Left lung (tissue), 10 donors: ENCODE measurements around the gene PTPRN2. TPM values are rescaled to one million over a fixed set of nuclear protein-coding genes. Genes with fewer than 3 reads are reported as not detected.

Experiments
- ATAC-seq: fragments of 200-7000 bp; cut with Tn5 transposase; one replicate; pipeline ENCODE4 v1.9.1; 2020; ENCODE audit warnings: moderate library complexity
- DNase-seq, 4 donors: peaks; one replicate each; pipeline ENCODE4 v3.0.0-alpha.2; 2013 to 2020
- H3K27ac ChIP-seq, 2 donors: fragments of 200-600 bp; sonication (generic) in 1 of 2; one replicate each; pipeline versions ENCODE4 v1.5.0 to v1.8.0; 2020 to 2021
- H3K27me3 ChIP-seq, 2 donors: fragments of 200-600 bp; sonication (generic) in 1 of 2; one replicate each; pipeline versions ENCODE4 v1.5.0 to v1.8.0; 2020 to 2021
- H3K36me3 ChIP-seq, 2 donors: fragments of 200-600 bp; sonication (generic) in 1 of 2; one replicate each; pipeline versions ENCODE4 v1.5.0 to v1.8.0; 2020 to 2021
- H3K4me1 ChIP-seq, 2 donors: fragments of 200-600 bp; one replicate each; pipeline ENCODE4 v1.8.0; 2021
- H3K4me3 ChIP-seq, 2 donors: fragments of 200-600 bp; sonication (generic) in 1 of 2; one replicate each; pipeline versions ENCODE4 v1.5.0 to v1.8.0; 2020 to 2021; ENCODE audit warnings: mild to moderate bottlenecking in 1 of 2
- H3K9me3 ChIP-seq, 2 donors: fragments of 200-600 bp; sonication (generic) in 1 of 2; one replicate each; pipeline versions ENCODE4 v1.5.0 to v1.8.0; 2020 to 2021
- CTCF ChIP-seq, 2 donors: fragments of 200-600 bp; sonication (generic) in 1 of 2; IDR thresholded peaks; one replicate each; pipeline versions ENCODE4 v1.5.0 to v1.8.0; 2021; ENCODE audit warnings: antibody characterized with exemption in 2 of 2
- intact Hi-C, 2 donors: fragments of 100-400 bp; cut with DNase I; formaldehyde crosslinking; loops; one replicate each; pipeline versions ENCODE4 v1.11.2 to v1.14.2; 2022
- polyA plus RNA-seq, 6 donors: library from polyadenylated mRNA; unstranded; fragments of 120-200 nt; gene quantifications; one replicate each; pipeline ENCODE4 v1.2.1, GENCODE V29; 2013; ENCODE audit not compliant: insufficient read length in 6 of 6
- total RNA-seq, 2 donors: library from RNA; stranded (reverse); fragmentation: NEBNext Ultra II Directional; extraction: Animal tissue kit (Norgen Biotek cat#: 25700); gene quantifications; one replicate each; pipeline ENCODE4 v1.2.1, GENCODE V29; 2021
- donor health status: DM: no; HTN: yes; CAD: no.
- donor health status: DM: no; HTN: no; CAD: no.

Gene PTPRN2
- total and polyA plus RNA-seq, 8 donors: 4.0 to 7.8 (median 6.8) TPM

GRCh38 chr7:158063850-158064610, 523.6 kb downstream of the PTPRN2 start:
- no peak overlapping the region for H3K4me3 ChIP-seq
- DNase-seq (peak in 1 of 4 donors; percentile 51), ATAC-seq (no peak)
- no peaks in the 10 kb centered on the region for H3K36me3 ChIP-seq
- no peaks in the 10 kb centered on the region for H3K27me3 ChIP-seq
- peaks cover 0 to 24% of the 10 kb centered on the region in 2 donors for H3K9me3 ChIP-seq
- intact Hi-C loops: no loop called here
- no peak for TF ChIP-seq CTCF (IDR thresholded peaks at IDR 0.05)
- H3K4me1 ChIP-seq: no peaks in the 10 kb centered on the region
- no peak overlapping the region for H3K27ac ChIP-seq

- Histone ChIP-seq H3K9me3 (peaks cover 0 to 28% of the 10 kb centered on the region in 2 donors), H3K27me3 (no peaks in the 10 kb centered on the region), H3K27ac (no peak overlapping the region), H3K4me3 (no peak overlapping the region), H3K4me1 (no peaks in the 10 kb centered on the region), H3K36me3 (no peaks in the 10 kb centered on the region)
- ATAC-seq: no peak
- intact Hi-C loops: no loop called here
- no peak for TF ChIP-seq CTCF (IDR thresholded peaks at IDR 0.05)
- DNase-seq: peak in 1 of 4 donors; percentile 62
Observed at GRCh38 chr7:158062661-158063060, 525.0 kb downstream of the PTPRN2 start.

GRCh38 chr7:158061884-158062656, 525.6 kb downstream of the PTPRN2 start:
- H3K9me3 ChIP-seq: peaks cover 0 to 31% of the 10 kb centered on the region in 2 donors
- no peaks in the 10 kb centered on the region for H3K27me3 ChIP-seq
- peak in 1 of 4 donors; percentile 62 for DNase-seq
- ATAC-seq: no peak
- no peaks in the 10 kb centered on the region for H3K36me3 ChIP-seq
- intact Hi-C loops: no loop called here
- H3K4me1 ChIP-seq: no peaks in the 10 kb centered on the region
- TF ChIP-seq CTCF (IDR thresholded peaks at IDR 0.05): no peak
- H3K27ac ChIP-seq: no peak overlapping the region
- H3K4me3 ChIP-seq: no peak overlapping the region

- H3K9me3 ChIP-seq: peaks cover 0 to 31% of the 10 kb centered on the region in 2 donors
- H3K36me3 ChIP-seq: no peaks in the 10 kb centered on the region
- no peak overlapping the region for H3K27ac ChIP-seq
- no peaks in the 10 kb centered on the region for H3K4me1 ChIP-seq
- no peak for TF ChIP-seq CTCF (IDR thresholded peaks at IDR 0.05)
- ATAC-seq (no peak), DNase-seq (peak in 2 of 4 donors; percentile 14 to 75)
- H3K4me3 ChIP-seq: no peak overlapping the region
- no peaks in the 10 kb centered on the region for H3K27me3 ChIP-seq
- intact Hi-C loops: no loop called here
Observed at GRCh38 chr7:158061026-158061630, 526.5 kb downstream of the PTPRN2 start.

- H3K27me3 ChIP-seq: no peaks in the 10 kb centered on the region
- no peak for TF ChIP-seq CTCF (IDR thresholded peaks at IDR 0.05)
- H3K27ac ChIP-seq: no peak overlapping the region
- intact Hi-C loops: no loop called here
- DNase-seq: peak in 2 of 4 donors; percentile 23 to 76
- ATAC-seq: no peak
- H3K4me1 ChIP-seq: no peaks in the 10 kb centered on the region
- no peak overlapping the region for H3K4me3 ChIP-seq
- H3K9me3 ChIP-seq: peaks cover 0 to 31% of the 10 kb centered on the region in 2 donors
- H3K36me3 ChIP-seq: no peaks in the 10 kb centered on the region
Observed at GRCh38 chr7:158060216-158060615, 527.4 kb downstream of the PTPRN2 start.
